Activated naive CD4-positive, alpha-beta T cell treated with anti-CD3 and anti-CD28 coated beads, Interleukin-2, amount 50 U/mL, for 24 hours (primary cell): Measurements from ENCODE around the gene TNC.

Experiments
- H3K27ac Mint-ChIP-seq: one replicate; pipeline ENCODE4 v1.8.0; 2021; ENCODE audit warnings: mild to moderate bottlenecking, mixed read lengths
- H3K27me3 Mint-ChIP-seq: one replicate; pipeline ENCODE4 v1.8.0; 2021; ENCODE audit warnings: mixed read lengths
- H3K36me3 Mint-ChIP-seq: one replicate; pipeline ENCODE4 v1.8.0; 2021; ENCODE audit warnings: mixed read lengths
- H3K4me1 Mint-ChIP-seq: one replicate; pipeline ENCODE4 v1.8.0; 2021; ENCODE audit warnings: mixed read lengths
- H3K4me3 Mint-ChIP-seq: one replicate; pipeline ENCODE4 v1.8.0; 2021; ENCODE audit warnings: mild to moderate bottlenecking, mixed read lengths
- H3K9me3 Mint-ChIP-seq: one replicate; pipeline ENCODE4 v1.8.0; 2021; ENCODE audit warnings: mixed read lengths

Gene TNC

DNA sequence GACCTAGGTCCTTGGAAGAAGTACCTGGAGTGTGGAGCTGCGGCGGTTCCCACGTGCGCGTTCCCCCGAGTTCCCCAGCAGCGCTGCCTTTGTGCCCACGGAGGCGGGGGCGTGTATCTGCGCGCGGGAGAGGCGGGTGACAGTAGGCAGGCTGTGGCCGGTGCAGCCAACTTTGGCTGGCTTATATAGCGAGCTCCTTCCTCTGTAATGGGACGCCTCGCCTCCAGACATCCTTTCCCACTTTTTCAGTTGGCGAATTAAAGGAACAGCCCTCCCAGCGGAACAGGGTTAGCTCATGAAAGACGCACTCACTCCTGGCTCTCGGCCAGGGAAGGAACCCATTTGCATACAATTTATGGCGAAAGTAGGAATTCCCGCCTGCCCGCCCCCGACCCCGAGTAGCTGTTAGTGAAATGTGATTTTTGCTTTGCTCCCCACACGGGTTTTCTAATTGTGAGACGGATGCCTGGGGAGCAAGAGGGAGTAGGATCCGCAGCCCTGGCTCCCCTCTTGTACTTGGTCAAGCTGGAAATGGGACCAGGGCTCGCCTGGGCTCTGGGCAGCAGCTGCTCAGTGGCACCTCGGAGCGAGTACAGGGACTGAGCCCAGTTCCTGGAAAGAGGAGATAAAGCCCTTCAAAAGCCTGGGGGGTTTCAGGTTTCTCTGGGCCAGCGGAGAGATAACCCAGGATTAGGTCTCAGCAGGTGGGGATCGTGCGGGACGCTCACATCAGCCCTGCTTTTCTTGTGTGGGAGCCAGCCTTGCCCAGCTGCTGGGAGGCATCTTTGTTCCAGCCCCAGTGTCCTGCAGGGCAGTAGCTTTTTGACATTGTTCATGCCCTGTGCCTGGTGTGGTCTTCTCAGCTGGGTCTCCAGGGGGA is at the start of gene TNC:
Gene TNC, minus strand, starts transcription at position 159 of the 880 bp plus-strand sequence. CDS start 27,139 bp downstream, outside the sequence.
- peaks cover 57% of the 10 kb centered on the region for H3K27me3 Mint-ChIP-seq
- no peaks in the 10 kb centered on the region for H3K9me3 Mint-ChIP-seq
- peaks cover 4% of the 10 kb centered on the region for H3K4me1 Mint-ChIP-seq
- no peaks in the 10 kb centered on the region for H3K36me3 Mint-ChIP-seq
- H3K27ac Mint-ChIP-seq = no peak within 1 kb of the TSS
- H3K4me3 Mint-ChIP-seq = no peak within 1 kb of the TSS

DNA sequence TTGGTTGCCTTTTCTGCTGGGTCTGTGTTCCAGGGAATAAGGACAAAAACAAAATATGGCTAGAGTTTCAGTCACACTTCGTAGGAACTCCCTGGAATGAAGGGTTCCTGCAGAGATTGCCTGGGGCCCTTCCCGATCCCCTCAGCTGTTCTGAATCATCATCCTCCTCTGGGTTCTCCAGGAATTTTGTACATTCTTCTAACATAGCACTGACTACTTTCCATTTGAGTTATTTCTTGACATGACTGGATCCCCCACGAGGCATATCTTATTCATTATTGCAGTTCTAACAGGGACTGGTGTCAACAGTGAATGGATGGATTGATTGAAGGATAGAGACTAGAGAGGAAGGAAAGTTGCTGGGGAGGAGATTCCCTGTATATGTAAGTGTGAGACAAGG is 49.2 kb upstream of the TNC start:
- no peaks in the 10 kb centered on the region for H3K36me3 Mint-ChIP-seq
- peaks cover 12% of the 10 kb centered on the region for H3K27me3 Mint-ChIP-seq
- no peaks in the 10 kb centered on the region for H3K4me1 Mint-ChIP-seq
- peaks cover 5% of the 10 kb centered on the region for H3K9me3 Mint-ChIP-seq
- no peak overlapping the region for H3K27ac Mint-ChIP-seq
- H3K4me3 Mint-ChIP-seq = no peak overlapping the region

GRCh38 chr9:115165233-115165632 is 47.3 kb upstream of the TNC start:
- no peaks in the 10 kb centered on the region for H3K36me3 Mint-ChIP-seq
- H3K27ac Mint-ChIP-seq = no peak overlapping the region
- H3K27me3 Mint-ChIP-seq = peaks cover 10% of the 10 kb centered on the region
- no peaks in the 10 kb centered on the region for H3K4me1 Mint-ChIP-seq
- H3K4me3 Mint-ChIP-seq = no peak overlapping the region
- peaks cover 5% of the 10 kb centered on the region for H3K9me3 Mint-ChIP-seq

- H3K9me3 Mint-ChIP-seq = peaks cover 5% of the 10 kb centered on the region
- no peak overlapping the region for H3K4me3 Mint-ChIP-seq
- H3K4me1 Mint-ChIP-seq = no peaks in the 10 kb centered on the region
- H3K27me3 Mint-ChIP-seq = peaks cover 10% of the 10 kb centered on the region
- H3K36me3 Mint-ChIP-seq = no peaks in the 10 kb centered on the region
- H3K27ac Mint-ChIP-seq = no peak overlapping the region
Observed at GRCh38 chr9:115164511-115164974, 46.6 kb upstream of the TNC start.

GRCh38 chr9:115162946-115163345 is 45.0 kb upstream of the TNC start:
- Mint-ChIP-seq H3K4me3 (no peak overlapping the region), H3K27ac (no peak overlapping the region), H3K4me1 (no peaks in the 10 kb centered on the region)

DNA sequence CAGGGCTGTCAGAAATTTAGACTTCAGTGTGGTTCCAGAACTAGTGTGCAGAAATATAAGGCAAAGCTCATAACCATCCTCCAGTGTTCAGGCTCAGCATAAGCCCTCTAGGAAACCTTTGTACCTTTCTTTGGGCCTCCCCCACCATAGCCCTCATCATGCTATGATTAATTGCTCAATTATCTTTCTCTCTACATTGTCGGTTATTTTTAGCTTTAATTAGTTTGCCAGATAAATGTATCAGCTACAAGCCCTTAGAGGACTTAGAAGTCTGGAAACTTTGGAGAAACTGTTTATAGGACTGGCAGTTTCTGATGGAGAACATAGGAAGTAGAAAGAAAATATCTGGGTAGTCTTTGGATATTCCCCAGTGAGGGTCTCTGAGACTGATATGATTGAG is 43.5 kb upstream of the TNC start:
- H3K27me3 Mint-ChIP-seq = peaks cover 11% of the 10 kb centered on the region
- H3K9me3 Mint-ChIP-seq = peaks cover 5% of the 10 kb centered on the region

More at GRCh38 chr9:115162946-115163345, 45.0 kb upstream of the TNC start:
- peaks cover 5% of the 10 kb centered on the region for H3K9me3 Mint-ChIP-seq
- H3K36me3 Mint-ChIP-seq = no peaks in the 10 kb centered on the region
- H3K27me3 Mint-ChIP-seq = peaks cover 12% of the 10 kb centered on the region

DNA sequence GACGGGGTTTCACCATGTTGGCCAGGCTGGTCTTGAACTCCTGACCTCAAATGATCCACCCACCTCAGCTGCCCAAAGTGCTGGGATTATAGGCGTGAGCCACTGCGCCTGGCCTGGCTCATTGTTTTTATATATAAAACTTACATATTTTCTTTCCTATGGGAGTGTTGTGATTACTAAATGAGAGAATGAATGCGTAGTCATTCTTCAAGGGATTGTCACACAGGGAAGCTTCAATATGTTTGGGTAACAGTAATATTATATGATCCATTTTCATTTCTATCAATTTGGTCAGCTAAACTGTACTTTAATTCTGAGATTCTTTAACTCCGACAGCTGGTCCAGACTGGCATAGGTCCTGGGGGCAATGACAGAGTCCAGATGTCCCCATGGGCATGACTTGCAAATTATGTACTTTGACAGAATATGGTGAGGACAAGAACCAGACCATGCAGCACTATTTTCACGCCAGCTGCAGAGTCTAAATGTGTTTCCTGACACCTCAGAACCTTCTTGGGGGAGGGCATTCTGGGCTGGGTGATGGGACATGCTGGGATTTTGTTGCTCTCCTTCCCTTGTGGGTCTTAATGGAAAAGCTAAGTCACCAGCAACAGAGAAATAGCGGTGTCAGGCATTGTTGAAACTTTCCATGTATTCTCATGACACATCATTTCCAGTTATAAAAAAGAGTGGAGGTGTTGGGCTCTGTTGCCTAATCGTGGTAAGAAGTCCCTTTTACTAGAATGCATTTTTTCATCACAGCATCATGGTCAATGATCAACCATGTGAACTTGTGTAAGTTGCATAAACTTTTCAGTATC is 40.9 kb upstream of the TNC start:
- H3K4me3 Mint-ChIP-seq = no peak overlapping the region

More for the DNA sequence above, 43.5 kb upstream of the TNC start:
- H3K4me1 Mint-ChIP-seq = no peaks in the 10 kb centered on the region
- H3K27ac Mint-ChIP-seq = no peak overlapping the region
- H3K36me3 Mint-ChIP-seq = no peaks in the 10 kb centered on the region
- H3K4me3 Mint-ChIP-seq = no peak overlapping the region

DNA sequence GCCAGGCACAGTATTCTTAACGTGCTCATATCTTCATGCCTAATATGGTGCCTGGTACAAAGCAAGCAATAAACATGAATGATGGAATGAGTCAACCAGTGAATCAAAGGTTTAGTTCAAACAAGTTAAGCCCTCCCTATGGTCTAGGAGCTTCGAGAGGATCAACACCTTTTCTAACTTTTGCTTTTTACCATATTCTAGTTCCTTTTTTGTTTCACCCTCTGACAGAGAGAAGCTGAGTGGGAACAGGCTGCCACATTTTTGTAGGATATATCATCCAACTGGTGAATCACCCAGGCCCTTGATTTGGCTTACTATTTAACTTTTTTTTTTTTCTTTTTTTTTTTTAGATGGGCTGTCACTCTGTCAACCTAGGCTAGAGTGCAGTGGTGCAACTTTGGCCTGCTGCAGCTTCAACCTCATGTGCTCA is 39.3 kb upstream of the TNC start:
- Mint-ChIP-seq H3K4me1 (no peaks in the 10 kb centered on the region), H3K9me3 (no peaks in the 10 kb centered on the region), H3K4me3 (no peak overlapping the region), H3K36me3 (no peaks in the 10 kb centered on the region), H3K27me3 (peaks cover 5% of the 10 kb centered on the region), H3K27ac (no peak overlapping the region)

More for the DNA sequence above, 40.9 kb upstream of the TNC start:
- no peaks in the 10 kb centered on the region for H3K36me3 Mint-ChIP-seq
- no peaks in the 10 kb centered on the region for H3K4me1 Mint-ChIP-seq
- H3K9me3 Mint-ChIP-seq = no peaks in the 10 kb centered on the region
- H3K27ac Mint-ChIP-seq = no peak overlapping the region
- H3K27me3 Mint-ChIP-seq = peaks cover 13% of the 10 kb centered on the region

- no peaks in the 10 kb centered on the region for H3K9me3 Mint-ChIP-seq
Observed at GRCh38 chr9:115155037-115155436, 37.1 kb upstream of the TNC start.

DNA sequence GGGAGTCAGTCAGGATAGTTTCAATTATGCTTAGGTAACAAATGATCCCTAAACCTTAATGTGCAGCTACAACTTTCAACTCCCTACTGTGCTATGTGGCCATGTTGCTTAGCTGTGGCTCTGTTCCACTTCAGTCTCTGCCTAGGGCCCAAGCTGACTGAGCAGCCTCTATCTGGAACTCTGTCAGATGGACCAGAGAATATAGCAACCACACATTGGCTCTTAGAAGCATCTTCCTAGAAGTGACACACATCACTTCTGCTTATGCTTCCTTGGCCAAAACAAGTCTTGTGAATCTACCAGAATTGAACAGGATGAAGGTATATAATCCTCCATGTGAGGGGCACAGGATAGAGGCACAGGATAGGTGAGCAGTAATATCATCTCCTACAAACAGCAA is 36.7 kb upstream of the TNC start:
- Mint-ChIP-seq H3K27ac (no peak overlapping the region), H3K9me3 (no peaks in the 10 kb centered on the region), H3K4me3 (no peak overlapping the region), H3K36me3 (no peaks in the 10 kb centered on the region), H3K27me3 (peaks cover 5% of the 10 kb centered on the region), H3K4me1 (no peaks in the 10 kb centered on the region)

More at GRCh38 chr9:115155037-115155436, 37.1 kb upstream of the TNC start:
- Mint-ChIP-seq H3K27me3 (peaks cover 5% of the 10 kb centered on the region), H3K36me3 (no peaks in the 10 kb centered on the region), H3K4me3 (no peak overlapping the region), H3K27ac (no peak overlapping the region), H3K4me1 (no peaks in the 10 kb centered on the region)

GRCh38 chr9:115152281-115152820 is 34.4 kb upstream of the TNC start:
- Mint-ChIP-seq H3K27ac (no peak overlapping the region), H3K27me3 (peaks cover 2% of the 10 kb centered on the region), H3K4me1 (no peaks in the 10 kb centered on the region), H3K9me3 (no peaks in the 10 kb centered on the region), H3K4me3 (no peak overlapping the region), H3K36me3 (no peaks in the 10 kb centered on the region)

- no peak overlapping the region for H3K27ac Mint-ChIP-seq
- H3K4me1 Mint-ChIP-seq = no peaks in the 10 kb centered on the region
- no peaks in the 10 kb centered on the region for H3K36me3 Mint-ChIP-seq
- H3K4me3 Mint-ChIP-seq = no peak overlapping the region
- no peaks in the 10 kb centered on the region for H3K9me3 Mint-ChIP-seq
- H3K27me3 Mint-ChIP-seq = peaks cover 4% of the 10 kb centered on the region
Observed at GRCh38 chr9:115148721-115149120, 30.8 kb upstream of the TNC start.

DNA sequence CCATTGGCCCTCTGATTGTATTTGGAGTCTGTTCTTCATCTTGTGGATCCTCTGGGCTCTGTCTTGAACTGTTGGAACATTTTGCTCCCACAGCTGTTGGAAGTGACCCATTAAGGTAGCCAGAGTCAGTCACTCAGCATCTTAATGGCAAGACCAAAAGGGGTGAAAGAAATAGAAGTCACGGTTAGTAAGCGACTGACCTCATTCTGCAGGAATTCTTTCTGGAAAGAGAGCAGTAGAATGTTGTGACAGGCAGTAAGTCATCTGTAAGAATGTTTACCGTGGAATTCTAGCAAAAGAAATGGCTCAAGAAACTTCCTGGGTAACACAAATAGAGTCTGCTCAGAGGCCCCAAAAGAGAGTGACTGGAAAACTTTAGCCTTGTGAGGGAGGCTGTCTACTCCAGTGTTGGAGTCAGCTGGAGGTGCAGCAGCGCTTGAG is 28.6 kb upstream of the TNC start:
- Mint-ChIP-seq H3K27me3 (peaks cover 10% of the 10 kb centered on the region), H3K27ac (no peak overlapping the region)

DNA sequence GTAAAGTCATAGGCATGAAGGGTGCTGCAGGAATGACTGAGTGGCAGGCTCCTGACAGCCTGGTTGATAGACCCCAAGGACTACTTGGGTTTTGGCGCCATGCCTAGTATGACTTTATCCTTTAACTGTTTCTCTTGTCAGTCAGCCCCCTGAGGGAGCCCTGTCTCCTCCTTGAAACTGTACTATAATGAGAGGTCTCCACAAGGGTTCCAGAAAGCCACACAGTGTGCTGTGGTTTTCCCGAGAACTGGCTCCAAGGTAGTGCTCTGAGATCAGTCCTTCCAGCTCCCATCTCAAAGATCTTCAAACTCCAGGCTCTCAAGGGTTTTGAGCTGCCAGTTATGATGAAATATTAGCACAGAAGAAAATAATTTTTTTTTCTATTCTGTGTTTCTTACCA is 26.7 kb upstream of the TNC start:
- no peaks in the 10 kb centered on the region for H3K9me3 Mint-ChIP-seq
- H3K4me1 Mint-ChIP-seq = no peaks in the 10 kb centered on the region
- peaks cover 16% of the 10 kb centered on the region for H3K27me3 Mint-ChIP-seq
- H3K27ac Mint-ChIP-seq = no peak overlapping the region
- no peaks in the 10 kb centered on the region for H3K36me3 Mint-ChIP-seq
- H3K4me3 Mint-ChIP-seq = no peak overlapping the region

More for the DNA sequence above, 28.6 kb upstream of the TNC start:
- no peaks in the 10 kb centered on the region for H3K36me3 Mint-ChIP-seq
- no peaks in the 10 kb centered on the region for H3K9me3 Mint-ChIP-seq
- no peak overlapping the region for H3K4me3 Mint-ChIP-seq
- no peaks in the 10 kb centered on the region for H3K4me1 Mint-ChIP-seq

- no peaks in the 10 kb centered on the region for H3K4me1 Mint-ChIP-seq
- H3K27me3 Mint-ChIP-seq = peaks cover 16% of the 10 kb centered on the region
- no peak overlapping the region for H3K4me3 Mint-ChIP-seq
- no peak overlapping the region for H3K27ac Mint-ChIP-seq
- no peaks in the 10 kb centered on the region for H3K9me3 Mint-ChIP-seq
- H3K36me3 Mint-ChIP-seq = no peaks in the 10 kb centered on the region
Observed at GRCh38 chr9:115143689-115144088, 25.7 kb upstream of the TNC start.
